ENCODE data around the gene TBX19.

- no peak for TF ChIP-seq CTCF (IDR thresholded peaks at IDR 0.05 in 4 of 5, conservative IDR thresholded peaks at IDR 0.05 in 1 of 5)
- TF ChIP-seq POLR2A (IDR thresholded peaks at IDR 0.05), result no peak
These were observed 62.9 kb downstream of the TBX19 start for GRCh38 chr1:168343566-168343965.
